Fibroblast of gingiva (primary cell): ENCODE data around the gene ZNRF1.
"Not testable (repeated sequence)": the region's sequence is repeated elsewhere in the genome, so short reads cannot be mapped to it uniquely, and the experiment has no call there.

Source experiments
- DNase-seq: peaks from one replicate; pipeline ENCODE4 v3.0.0-alpha.2; 2011; ENCODE audit warnings: low read depth

The ZNRF1 gene

DNA sequence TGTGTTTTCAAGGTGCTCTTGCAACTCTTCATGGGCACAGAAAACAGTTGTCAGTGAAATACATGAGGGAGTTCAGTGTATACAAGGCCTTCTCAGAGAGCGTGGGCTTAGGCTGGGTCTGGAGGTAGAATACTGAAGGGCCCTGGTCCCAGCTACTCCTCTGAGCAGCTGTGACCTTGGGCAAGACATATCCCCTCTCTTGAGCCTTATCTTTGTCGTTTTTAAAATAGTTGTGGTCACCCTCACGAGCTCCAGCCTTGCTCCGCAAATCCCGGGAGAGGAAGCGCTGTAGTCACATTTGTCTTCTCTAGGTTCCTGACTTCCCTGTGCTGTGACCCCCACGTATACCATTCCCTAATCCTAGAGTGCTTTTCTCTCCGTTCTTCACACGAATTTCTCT is 3.6 kb downstream of the ZNRF1 start:
- DNase-seq: no peak

DNA sequence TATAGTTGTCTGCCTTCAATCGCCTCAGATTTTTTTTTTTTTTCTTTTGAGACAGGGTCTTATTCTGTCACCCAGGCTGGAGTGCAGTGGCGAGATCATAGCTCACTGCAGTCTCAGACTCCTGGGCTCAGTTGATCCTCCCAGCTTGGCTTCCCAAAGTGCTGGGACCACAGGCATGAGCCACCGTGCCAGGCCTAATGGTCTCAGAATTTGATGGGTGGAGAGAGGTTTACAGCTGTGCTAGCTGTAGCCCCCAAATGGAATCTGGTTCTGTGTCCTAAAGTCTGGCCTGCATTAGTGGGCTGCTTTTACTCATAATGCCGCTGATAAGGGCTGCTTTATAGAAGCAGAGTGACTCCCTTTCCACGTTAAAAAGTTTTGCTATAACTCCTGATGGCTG is 5.1 kb downstream of the ZNRF1 start:
- DNase-seq: no peak

- DNase-seq: no peak
Observed at GRCh38 chr16:75004460-75004859, 5.6 kb downstream of the ZNRF1 start.

- DNase-seq: no peak
Observed at GRCh38 chr16:75005697-75006096, 6.9 kb downstream of the ZNRF1 start.

DNA sequence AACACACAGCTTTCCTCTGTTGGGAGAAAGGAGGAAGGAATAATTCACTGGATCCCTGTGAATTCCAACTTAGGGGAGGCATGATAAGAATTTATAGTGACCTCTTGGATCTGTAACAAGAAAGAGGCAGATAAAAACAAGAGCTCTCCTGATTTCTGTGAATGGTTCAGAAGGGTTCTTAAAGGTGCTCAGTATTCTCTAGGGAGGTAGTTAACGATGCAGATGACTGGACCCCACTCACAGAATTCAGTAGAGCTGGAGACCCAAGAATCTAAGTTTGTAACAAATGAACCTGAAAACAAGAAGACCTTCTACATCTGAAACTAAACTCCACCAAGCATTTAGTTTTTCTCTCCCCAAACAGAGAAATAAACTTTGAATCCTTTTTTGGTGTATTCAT is 8.6 kb downstream of the ZNRF1 start:
- DNase-seq: no peak

DNA sequence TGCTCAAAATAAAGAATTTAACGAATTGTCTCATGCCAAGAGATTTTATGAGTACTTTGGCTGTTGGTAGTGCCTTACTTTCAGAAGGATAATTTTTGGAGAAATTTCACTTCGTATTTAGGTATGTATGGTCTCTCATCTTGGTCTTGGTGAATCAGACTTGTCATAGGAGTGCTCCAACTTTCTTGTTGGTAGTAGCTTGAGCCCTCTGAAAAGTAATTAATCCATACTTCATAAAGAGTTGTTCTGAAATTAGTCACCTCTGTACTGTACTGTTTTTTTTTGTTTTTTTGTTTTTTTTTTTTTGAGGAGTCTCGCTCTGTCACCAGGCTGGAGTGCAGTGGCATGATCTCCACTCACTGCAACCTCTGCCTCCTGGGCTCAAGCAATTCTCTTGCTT is 11.6 kb downstream of the ZNRF1 start:
- DNase-seq: no peak

DNA sequence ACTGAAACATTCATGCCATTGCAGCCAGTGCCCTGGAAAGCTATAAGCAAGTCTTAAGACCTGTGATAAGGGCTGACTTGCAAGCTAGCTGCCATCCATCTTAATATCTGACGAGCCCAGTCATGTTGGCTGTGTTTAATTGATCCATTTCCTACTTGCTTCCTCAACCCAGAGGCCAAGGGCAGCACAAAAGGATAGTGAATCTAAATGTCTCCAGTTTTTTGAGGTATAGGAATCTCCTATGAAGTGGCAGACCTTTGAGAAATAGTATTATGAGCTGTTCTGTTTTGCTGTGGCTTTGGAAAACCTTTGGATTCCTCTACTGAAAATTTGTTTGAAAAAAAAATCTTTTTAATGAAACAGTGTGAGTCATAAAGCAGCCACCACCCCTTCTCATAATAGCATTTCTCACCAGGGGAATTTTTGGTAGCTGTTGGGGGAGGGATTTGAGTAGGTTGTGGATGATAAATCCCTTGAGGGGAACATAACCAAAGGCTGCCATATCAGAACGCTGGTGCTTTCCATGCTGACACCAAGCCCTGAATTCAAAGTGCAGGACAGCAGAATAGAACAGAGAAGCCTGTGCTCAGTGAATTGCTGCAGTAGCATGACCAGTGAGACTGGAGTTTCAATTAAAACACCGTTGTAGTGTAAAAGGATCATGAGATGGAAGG is 12.9 kb downstream of the ZNRF1 start:
- peak; percentile 86 for DNase-seq

DNA sequence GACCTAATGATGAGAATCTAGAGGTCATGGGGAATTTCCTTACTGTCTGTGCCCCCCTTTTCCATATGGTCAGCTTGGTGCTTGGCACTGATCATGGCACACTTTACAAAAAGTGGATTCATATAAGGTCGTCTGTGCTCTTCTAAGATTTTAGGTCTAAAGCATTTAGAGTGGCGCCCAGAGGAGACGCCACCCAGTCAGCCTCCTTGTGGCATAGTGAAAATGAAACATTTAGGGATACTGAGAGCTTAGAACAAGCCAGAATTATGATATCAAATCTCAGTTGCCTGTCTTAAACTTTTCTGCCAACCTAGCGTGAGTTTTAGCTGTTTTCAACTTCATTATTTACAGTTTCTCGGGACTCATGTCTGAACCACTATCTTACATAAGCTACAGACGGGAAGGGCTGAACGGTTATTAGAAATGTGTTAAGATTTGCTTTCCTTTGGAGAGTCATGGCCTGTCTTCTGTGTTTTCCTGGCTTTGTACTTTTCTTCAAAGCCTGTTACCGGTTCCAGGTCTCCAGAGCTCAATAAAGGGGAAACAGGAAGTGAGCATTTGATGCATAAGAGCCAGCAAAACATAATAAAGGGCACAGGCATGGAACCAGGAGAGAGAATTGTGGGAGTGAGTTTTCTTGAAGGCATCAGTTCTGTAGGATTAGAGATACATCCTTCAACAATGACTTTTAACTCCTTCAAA is 13.7 kb downstream of the ZNRF1 start:
- no peak for DNase-seq

DNA sequence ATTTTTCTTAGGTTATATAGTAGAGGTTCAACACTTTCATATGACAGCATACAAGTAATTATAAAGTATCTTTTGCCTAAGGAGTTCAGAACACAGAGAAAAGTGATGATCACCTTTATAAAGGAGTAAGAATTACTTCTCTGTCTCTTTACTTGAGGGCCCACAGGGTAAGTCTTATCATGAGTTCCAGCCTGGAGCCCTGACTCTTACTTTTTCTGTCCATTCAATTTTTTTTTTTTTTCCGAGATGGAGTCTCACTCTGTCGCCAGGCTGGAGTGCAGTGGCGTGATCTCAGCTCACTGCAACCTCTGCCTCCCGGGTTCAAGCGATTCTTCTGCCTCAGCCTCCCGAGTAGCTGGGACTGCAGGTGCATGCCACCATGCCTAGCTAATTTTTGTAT is 14.3 kb downstream of the ZNRF1 start:
- not testable (repeated sequence) for DNase-seq

GRCh38 chr16:75014318-75014717 is 15.5 kb downstream of the ZNRF1 start:
- DNase-seq: no peak

- not testable (repeated sequence) for DNase-seq
Observed at GRCh38 chr16:75016451-75017081, 17.7 kb downstream of the ZNRF1 start.

DNA sequence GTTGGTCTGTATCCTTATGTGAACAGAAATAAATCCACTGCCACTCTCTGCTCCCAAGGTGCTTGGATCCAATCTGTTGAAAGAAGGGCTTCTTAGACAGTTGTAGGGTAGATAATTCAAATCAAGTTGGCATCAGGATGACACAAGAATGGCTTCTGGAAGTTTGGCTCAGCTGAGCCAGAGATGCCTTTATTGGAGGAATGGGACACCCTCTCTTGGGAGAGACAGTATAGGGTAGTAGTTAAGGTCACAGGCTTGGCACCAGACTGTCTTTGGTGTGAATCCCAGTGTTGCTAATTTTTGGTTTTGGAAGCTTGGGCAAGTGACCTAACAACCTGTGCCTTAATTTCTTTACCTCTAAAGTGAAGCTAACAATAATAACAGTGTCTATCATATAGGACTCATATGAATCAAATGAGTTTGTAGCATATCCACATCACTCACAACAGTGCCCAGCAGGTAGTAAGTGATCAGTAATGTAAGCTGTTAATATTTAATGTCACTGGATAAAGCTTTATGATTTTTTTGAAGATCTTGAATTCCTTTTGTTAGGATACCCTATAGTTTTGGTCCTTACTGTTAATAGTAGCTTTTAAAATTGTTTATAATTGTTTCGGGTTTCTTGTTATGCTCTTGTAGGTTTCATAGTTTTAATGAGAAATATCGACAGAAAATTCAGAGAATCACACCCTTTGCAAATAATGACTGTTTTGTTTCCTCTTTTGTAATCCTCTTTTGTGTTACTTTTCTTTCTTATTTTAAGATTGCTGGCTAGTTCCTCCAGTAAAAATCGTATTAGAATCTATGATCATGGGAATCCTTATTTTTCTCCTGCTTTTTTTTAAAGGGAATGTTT is 19.1 kb downstream of the ZNRF1 start:
- no peak for DNase-seq

DNA sequence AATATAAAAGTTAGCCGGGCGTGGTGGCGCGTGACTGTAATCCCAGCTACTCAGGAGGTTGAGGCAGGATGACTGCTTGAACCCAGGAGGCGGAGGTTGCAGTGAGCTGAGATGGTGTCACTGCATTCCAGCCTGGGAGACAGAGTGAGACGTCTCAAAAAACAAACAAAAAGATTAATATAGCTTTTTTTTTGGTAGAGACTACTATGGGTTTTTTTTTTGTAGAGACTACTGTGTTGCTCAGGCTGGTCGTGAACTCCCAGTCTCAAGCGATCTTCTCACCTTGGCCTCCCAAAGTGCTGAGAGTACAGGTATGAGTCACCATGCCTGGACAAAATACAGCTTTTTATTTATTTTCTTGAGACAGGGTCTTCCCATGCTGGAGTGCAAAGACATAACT is 20.2 kb downstream of the ZNRF1 start:
- DNase-seq: no peak

DNA sequence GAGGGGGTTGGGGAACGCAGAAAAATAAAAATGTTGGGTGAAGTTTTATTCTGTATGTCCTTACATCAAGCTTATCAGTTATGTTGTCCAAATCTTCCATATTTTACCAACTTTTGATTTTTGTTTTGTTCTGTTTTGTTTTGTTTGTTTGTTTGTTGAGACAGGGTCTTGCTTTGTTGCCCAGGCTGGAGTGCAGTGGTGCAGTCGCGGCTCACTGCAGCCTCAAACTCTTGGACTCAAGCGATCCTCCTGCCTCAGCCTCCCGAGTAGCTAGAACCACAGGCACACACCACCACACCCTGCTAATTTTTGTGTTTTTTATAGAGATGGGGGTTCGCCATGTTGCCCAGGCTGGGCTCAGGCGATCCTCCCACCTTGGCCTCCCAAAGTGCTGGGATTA is 20.8 kb downstream of the ZNRF1 start:
- DNase-seq: no peak

DNA sequence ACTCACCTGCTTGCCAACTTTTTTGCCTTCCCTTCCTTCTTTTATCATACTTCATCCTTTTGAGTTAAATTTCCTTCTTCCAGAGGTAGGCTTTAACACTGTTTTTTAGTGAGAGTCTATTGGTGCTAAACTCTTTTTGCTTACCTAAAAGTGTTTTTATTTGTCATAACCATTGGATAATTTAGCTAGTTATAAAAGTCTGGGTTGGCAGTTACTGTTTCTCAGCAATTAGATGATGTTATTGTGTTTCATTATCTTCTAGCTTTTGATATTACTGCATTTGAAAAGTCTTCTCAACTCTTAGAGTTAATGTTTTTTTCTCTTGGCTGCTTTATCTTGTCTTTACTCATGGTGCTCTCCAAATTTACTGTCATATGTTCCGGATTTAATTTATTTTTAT is 22.6 kb downstream of the ZNRF1 start:
- DNase-seq: no peak

DNA sequence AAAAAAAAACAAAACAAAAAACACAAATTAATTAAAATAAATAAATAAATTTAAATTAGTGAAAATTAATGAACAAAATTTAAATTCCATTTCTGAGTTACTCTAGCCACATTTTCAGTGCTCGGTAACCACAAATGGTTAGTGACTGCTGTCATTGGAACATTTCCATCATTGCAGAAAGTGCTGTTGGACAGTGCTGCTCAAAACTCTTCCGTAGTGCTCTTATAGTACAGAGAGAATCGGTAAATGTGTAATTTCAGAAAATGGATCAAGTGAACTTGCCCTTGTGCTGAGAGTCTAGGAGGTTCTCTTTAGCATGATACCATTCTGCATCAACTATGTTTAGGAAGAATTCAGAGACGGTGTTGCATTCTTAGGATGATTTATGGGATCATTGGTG is 23.7 kb downstream of the ZNRF1 start:
- no peak for DNase-seq

- no peak for DNase-seq
Observed at GRCh38 chr16:75023009-75023408, 24.2 kb downstream of the ZNRF1 start.

- DNase-seq: no peak
Observed at GRCh38 chr16:75024182-75024581, 25.4 kb downstream of the ZNRF1 start.

- DNase-seq: no peak
Observed at GRCh38 chr16:75024594-75024993, 25.8 kb downstream of the ZNRF1 start.

GRCh38 chr16:75025761-75026160 is 26.9 kb downstream of the ZNRF1 start:
- DNase-seq: peak; percentile 16

DNA sequence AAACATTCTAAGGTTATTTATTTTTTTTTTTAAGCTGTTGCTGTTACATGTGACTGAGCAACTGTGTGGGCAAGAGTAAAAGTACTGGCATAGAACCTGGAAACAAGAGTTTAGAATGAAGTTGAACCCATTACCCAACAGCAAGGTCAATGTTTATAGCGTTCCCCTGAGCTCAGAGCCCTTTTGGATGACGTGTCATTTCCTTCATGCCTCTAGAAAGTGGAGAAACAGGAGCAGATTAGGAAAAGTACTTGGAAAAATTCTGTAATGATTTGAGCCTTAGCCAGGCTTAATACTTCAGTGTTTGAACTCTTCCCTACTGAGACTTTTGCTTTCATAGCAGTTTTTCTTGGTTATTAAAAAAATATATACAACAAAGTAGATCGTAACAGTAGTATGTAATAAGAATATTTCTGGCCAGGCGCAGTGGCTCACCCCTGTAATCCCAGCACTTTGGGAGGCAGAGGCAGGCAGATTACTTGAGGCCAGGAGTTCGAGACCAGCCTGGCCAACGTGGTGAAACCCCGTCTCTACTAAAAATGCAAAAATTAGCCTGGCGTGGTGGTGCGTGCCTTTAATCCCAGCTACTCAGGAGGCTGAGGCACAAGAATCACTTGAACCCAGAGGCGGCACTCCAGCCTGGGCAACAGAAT is 27.5 kb downstream of the ZNRF1 start:
- peak; percentile 97 for DNase-seq

DNA sequence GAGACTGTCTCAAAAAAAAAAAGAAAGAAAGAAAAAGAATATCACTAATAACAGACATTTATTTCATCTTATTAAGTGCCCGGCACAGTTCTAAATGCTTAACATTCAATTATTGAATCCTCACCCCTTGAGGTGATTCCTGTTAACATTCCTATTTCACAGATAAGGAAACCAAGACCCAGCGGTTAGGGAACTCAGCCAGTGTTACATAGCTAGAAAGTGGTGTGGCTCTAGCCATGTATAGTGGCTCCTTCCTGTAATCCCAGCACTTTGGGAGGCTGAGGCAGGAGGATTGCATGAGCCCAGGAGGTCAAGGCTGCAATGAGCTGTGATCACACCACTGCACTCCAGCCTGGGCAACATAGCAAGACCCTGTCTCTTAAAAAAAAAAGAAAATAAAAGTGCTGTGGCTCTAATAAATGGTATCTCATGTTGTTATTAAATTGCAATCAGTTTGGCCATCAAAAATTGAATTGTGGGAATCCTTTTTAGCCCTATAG is 28.1 kb downstream of the ZNRF1 start:
- no peak for DNase-seq
